GM12878 (cell line): ENCODE results near the gene NUAK2.

Source experiments
- CTCF ChIP-seq, 3 experiments: IDR thresholded peaks in 2 of 3; conservative IDR thresholded peaks in 1 of 3; 2 replicates each; pipeline ENCODE4 v1.5.1; 2011; ENCODE audit warnings: low read depth in 3 of 3, low read length in 3 of 3, mild to moderate bottlenecking in 3 of 3, control low read depth in 2 of 3, moderate library complexity in 2 of 3, inconsistent platforms in 1 of 3, mixed read lengths in 1 of 3; ENCODE audit not compliant: control insufficient read depth in 2 of 3, insufficient read depth in 1 of 3; ENCODE audit errors: extremely low read depth in 1 of 3
- EP300 ChIP-seq, 2 experiments: fragments of 150-350 bp in 1 of 2; IDR thresholded peaks; 2 replicates each; pipeline ENCODE4 v1.6.1; 2011 to 2012; ENCODE audit warnings: low read depth in 2 of 2, low read length in 2 of 2, borderline replicate concordance in 1 of 2, improper control_type of control experiment in 1 of 2, inconsistent platforms in 1 of 2; ENCODE audit not compliant: control insufficient read depth in 1 of 2
- JUND ChIP-seq: IDR thresholded peaks from 2 replicates; pipeline ENCODE4 v1.6.1; 2012; ENCODE audit warnings: low read depth, mild to moderate bottlenecking, low read length, improper control_type of control experiment, moderate library complexity
- MAX ChIP-seq: IDR thresholded peaks from 2 replicates; pipeline ENCODE4 v1.6.1; 2012; ENCODE audit warnings: low read depth, low read length, improper control_type of control experiment
- NFYA ChIP-seq: IDR thresholded peaks from 2 replicates; pipeline ENCODE4 v1.6.1; 2011; ENCODE audit warnings: low read depth, mild to moderate bottlenecking, low read length, improper control_type of control experiment, borderline replicate concordance
- POLR2A ChIP-seq: IDR thresholded peaks from 2 replicates; pipeline ENCODE4 v1.6.1; 2011; ENCODE audit warnings: low read depth, mild to moderate bottlenecking, low read length
- SIN3A ChIP-seq: IDR thresholded peaks from 2 replicates; pipeline ENCODE4 v1.6.1; 2012; ENCODE audit warnings: low read depth, low read length, improper control_type of control experiment
- SPI1 ChIP-seq: IDR thresholded peaks from 2 replicates; pipeline ENCODE4 v1.6.1; 2011; ENCODE audit warnings: low read depth, mild to moderate bottlenecking, low read length, moderate library complexity, borderline replicate concordance; ENCODE audit not compliant: insufficient read depth
- TAF1 ChIP-seq: IDR thresholded peaks from 2 replicates; pipeline ENCODE4 v1.6.1; 2011; ENCODE audit warnings: mild to moderate bottlenecking, low read depth, low read length, borderline replicate concordance
- TCF12 ChIP-seq: IDR thresholded peaks from 2 replicates; pipeline ENCODE4 v1.6.1; 2011; ENCODE audit warnings: low read depth, mild to moderate bottlenecking, low read length
- USF2 ChIP-seq: IDR thresholded peaks from 2 replicates; pipeline ENCODE4 v1.6.1; 2011; ENCODE audit warnings: low read depth, low read length, improper control_type of control experiment, borderline replicate concordance
- TF ChIP-seq, protein P1 (sequence below): IDR thresholded peaks from 2 replicates; pipeline ENCODE4 v1.6.1; 2012; ENCODE audit warnings: low read depth, low read length, improper control_type of control experiment

- TF ChIP-seq SIN3A (no peak), CTCF (IDR thresholded peaks at IDR 0.05 in 2 of 3, conservative IDR thresholded peaks at IDR 0.05 in 1 of 3; ENCODE audit: control insufficient read depth in 2 of 3, extremely low read depth in 1 of 3, insufficient read depth in 1 of 3, low read depth in 3 of 3, low read length in 3 of 3) (peak; percentile 72 to 86 (median 80); a peak in 5 of 6 replicates), MAX (no peak), USF2 (no peak), SPI1 (no peak), POLR2A (no peak), EP300 (IDR thresholded peaks at IDR 0.05; ENCODE audit: borderline replicate concordance in 1 of 2, control insufficient read depth in 1 of 2, low read depth in 2 of 2, low read length in 2 of 2) (no peak), NFYA (no peak), TAF1 (no peak), TCF12 (no peak), JUND (no peak)
- TF ChIP-seq, protein P1, sequence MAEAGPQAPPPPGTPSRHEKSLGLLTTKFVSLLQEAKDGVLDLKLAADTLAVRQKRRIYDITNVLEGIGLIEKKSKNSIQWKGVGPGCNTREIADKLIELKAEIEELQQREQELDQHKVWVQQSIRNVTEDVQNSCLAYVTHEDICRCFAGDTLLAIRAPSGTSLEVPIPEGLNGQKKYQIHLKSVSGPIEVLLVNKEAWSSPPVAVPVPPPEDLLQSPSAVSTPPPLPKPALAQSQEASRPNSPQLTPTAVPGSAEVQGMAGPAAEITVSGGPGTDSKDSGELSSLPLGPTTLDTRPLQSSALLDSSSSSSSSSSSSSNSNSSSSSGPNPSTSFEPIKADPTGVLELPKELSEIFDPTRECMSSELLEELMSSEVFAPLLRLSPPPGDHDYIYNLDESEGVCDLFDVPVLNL: no peak
Observed at GRCh38 chr1:205325334-205325884, 3.9 kb upstream of the NUAK2 start.
